Measurements from ENCODE around the gene CDIP1. TPM values are rescaled to one million over a fixed set of nuclear protein-coding genes. Genes with fewer than 3 reads are reported as not detected.

Gene CDIP1
- total RNA-seq, 1 donor, result 11.8 TPM

- no peak for TF ChIP-seq CTCF (IDR thresholded peaks at IDR 0.05; ENCODE audit: insufficient read depth, low read length)
- DNase-seq (ENCODE audit: low read depth), result no peak
- H3K4me3 ChIP-seq (ENCODE audit: low read depth, low read length), result no peak overlapping the region
These were observed 5.9 kb upstream of the CDIP1 start for GRCh38 chr16:4544473-4544872.

- no peak for DNase-seq (ENCODE audit: low read depth)
- H3K4me3 ChIP-seq (ENCODE audit: low read depth, low read length), result no peak overlapping the region
- no peak for TF ChIP-seq CTCF (IDR thresholded peaks at IDR 0.05; ENCODE audit: insufficient read depth, low read length)
These were observed 1.2 kb upstream of the CDIP1 start for GRCh38 chr16:4539716-4540284.

- no peak for DNase-seq (ENCODE audit: low read depth)
- H3K4me3 ChIP-seq (ENCODE audit: low read depth, low read length), result peak overlapping the region; percentile 77
- TF ChIP-seq CTCF (IDR thresholded peaks at IDR 0.05; ENCODE audit: insufficient read depth, low read length), result no peak
These were observed 913 bp downstream of the CDIP1 start for GRCh38 chr16:4537376-4538343.

GRCh38 chr16:4536391-4537106 is 2.0 kb downstream of the CDIP1 start:
- no peak for TF ChIP-seq CTCF (IDR thresholded peaks at IDR 0.05; ENCODE audit: insufficient read depth, low read length)
- no peak for DNase-seq (ENCODE audit: low read depth)
- H3K4me3 ChIP-seq (ENCODE audit: low read depth, low read length), result no peak overlapping the region

- TF ChIP-seq CTCF (IDR thresholded peaks at IDR 0.05; ENCODE audit: insufficient read depth, low read length), result no peak
- no peak for DNase-seq (ENCODE audit: low read depth)
These were observed 2.9 kb downstream of the CDIP1 start for GRCh38 chr16:4535627-4536108.

GRCh38 chr16:4534151-4534790 is 4.3 kb downstream of the CDIP1 start:
- no peak overlapping the region for H3K4me3 ChIP-seq (ENCODE audit: low read depth, low read length)
- no peak for TF ChIP-seq CTCF (IDR thresholded peaks at IDR 0.05; ENCODE audit: insufficient read depth, low read length)
- no peak for DNase-seq (ENCODE audit: low read depth)

More at GRCh38 chr16:4535627-4536108, 2.9 kb downstream of the CDIP1 start:
- H3K4me3 ChIP-seq (ENCODE audit: low read depth, low read length), result no peak overlapping the region
